Smooth muscle cell (in vitro differentiated cells): ENCODE data around the gene NKAIN4. TPM values are rescaled to one million over a fixed set of nuclear protein-coding genes. Genes with fewer than 3 reads are reported as not detected.

ENCODE experiments used
- DNase-seq: peaks from one replicate; lab custom pipeline; 2025; ENCODE audit not compliant: unreplicated experiment; lab: John Stamatoyannopoulos, UW
- H2AFZ ChIP-seq: fragments of 200-600 bp; sonication (generic); 2 replicates; pipeline ENCODE4 v1.6.0; 2016; ENCODE audit warnings: antibody characterized with exemption, low read depth, mild to moderate bottlenecking
- H3F3A ChIP-seq: fragments of 200-600 bp; sonication (generic); 2 replicates; pipeline ENCODE4 v1.6.0; 2017; ENCODE audit warnings: antibody characterized with exemption, low read depth
- H3K27ac ChIP-seq: fragments of 200-600 bp; sonication (generic); 2 replicates; pipeline ENCODE4 v1.5.1; 2016; ENCODE audit warnings: low read depth, mild to moderate bottlenecking
- H3K27me3 ChIP-seq: fragments of 200-600 bp; sonication (generic); 2 replicates; pipeline ENCODE4 v1.6.1; 2016; ENCODE audit warnings: low read depth, mild to moderate bottlenecking
- H3K36me3 ChIP-seq: fragments of 200-600 bp; sonication (generic); 2 replicates; pipeline ENCODE4 v1.5.1; 2016; ENCODE audit warnings: low read depth
- H3K4me1 ChIP-seq: fragments of 200-600 bp; sonication (generic); 2 replicates; pipeline ENCODE4 v1.5.1; 2016; ENCODE audit warnings: low read depth
- H3K4me2 ChIP-seq: fragments of 200-600 bp; sonication (generic); 2 replicates; pipeline ENCODE4 v1.6.0; 2016; ENCODE audit warnings: mild to moderate bottlenecking
- H3K4me3 ChIP-seq: fragments of 200-600 bp; sonication (generic); 2 replicates; pipeline ENCODE4 v1.5.1; 2016; ENCODE audit warnings: mild to moderate bottlenecking
- H3K79me2 ChIP-seq: fragments of 200-600 bp; sonication (generic); 2 replicates; pipeline ENCODE4 v1.6.0; 2016; ENCODE audit warnings: low read depth, mild to moderate bottlenecking
- H3K9ac ChIP-seq: fragments of 200-600 bp; sonication (generic); 2 replicates; pipeline ENCODE4 v1.6.0; 2016; ENCODE audit warnings: low read depth
- H3K9me3 ChIP-seq: fragments of 200-600 bp; sonication (generic); replicated peaks from 2 replicates; pipeline ENCODE4 v1.5.1; 2016; ENCODE audit warnings: low read depth
- H4K20me1 ChIP-seq: fragments of 200-600 bp; sonication (generic); 2 replicates; pipeline ENCODE4 v1.6.0; 2016; ENCODE audit warnings: low read depth
- CTCF ChIP-seq: fragments of 200-600 bp; sonication (generic); IDR thresholded peaks from 2 replicates; pipeline ENCODE4 v1.5.1; 2017; ENCODE audit warnings: borderline replicate concordance, mild to moderate bottlenecking, antibody characterized with exemption; ENCODE audit not compliant: insufficient read depth, poor library complexity, severe bottlenecking
- WGBS: methylation state at CpG from one replicate; pipeline ENCODE4 v1.1.7; 2016; ENCODE audit warnings: low lambda C conversion rate; 5-methylcytosine and 5-hydroxymethylcytosine counted together
- polyA plus RNA-seq: library from polyadenylated mRNA; unstranded; fragments of >200 nt; fragmentation: Nextera tagmentation; extraction: Ambion mirVana; gene quantifications from 2 replicates; pipeline ENCODE4 v1.2.1, GENCODE V29; 2016
- total RNA-seq: library from RNA; depleted of rRNA; stranded (reverse); fragments of >200 nt; gene quantifications from 2 replicates; pipeline ENCODE4 v1.2.3, GENCODE V29; 2014

NKAIN4 gene
- total and polyA plus RNA-seq, 2 experiments from 2014 or later: 19.8 to 50.0 TPM

DNA sequence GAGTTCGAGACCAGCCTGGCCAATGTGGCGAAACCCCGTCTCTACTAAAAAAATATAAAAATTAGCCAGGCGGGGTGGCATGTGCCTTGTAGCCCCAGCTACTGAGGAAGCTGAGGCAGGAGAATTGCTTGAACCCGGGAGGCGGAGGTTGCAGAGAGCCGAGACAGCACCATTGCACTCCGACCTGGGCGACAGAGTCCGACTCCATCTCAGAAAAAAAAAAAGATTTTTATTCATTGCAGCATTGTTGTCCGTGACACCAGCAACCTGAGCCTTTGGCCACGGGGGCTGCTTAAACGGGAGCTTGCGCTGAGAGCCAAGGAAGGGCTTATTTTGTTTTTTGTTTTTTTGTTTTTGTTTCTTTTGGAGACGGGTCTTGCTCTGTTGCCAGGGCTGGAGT is 25.7 kb upstream of the NKAIN4 start:
- 96% methylated on average over 15 of the region's 15 CpGs for WGBS
- H3F3A ChIP-seq: no peaks in the 10 kb centered on the region
- no peaks in the 10 kb centered on the region for H3K27me3 ChIP-seq
- H2AFZ ChIP-seq: no peak overlapping the region
- H3K4me3 ChIP-seq: no peak overlapping the region
- no peak for DNase-seq
- no peak overlapping the region for H3K27ac ChIP-seq
- no peaks in the 10 kb centered on the region for H3K4me1 ChIP-seq
- no peak for TF ChIP-seq CTCF
- H3K9ac ChIP-seq: no peak overlapping the region
- peaks cover 41% of the 10 kb centered on the region for H3K79me2 ChIP-seq
- peaks cover 99% of the 10 kb centered on the region for H4K20me1 ChIP-seq
- peaks cover 3% of the 10 kb centered on the region for H3K36me3 ChIP-seq
- H3K4me2 ChIP-seq: no peak overlapping the region
- H3K9me3 ChIP-seq: no peaks in the 10 kb centered on the region

DNA sequence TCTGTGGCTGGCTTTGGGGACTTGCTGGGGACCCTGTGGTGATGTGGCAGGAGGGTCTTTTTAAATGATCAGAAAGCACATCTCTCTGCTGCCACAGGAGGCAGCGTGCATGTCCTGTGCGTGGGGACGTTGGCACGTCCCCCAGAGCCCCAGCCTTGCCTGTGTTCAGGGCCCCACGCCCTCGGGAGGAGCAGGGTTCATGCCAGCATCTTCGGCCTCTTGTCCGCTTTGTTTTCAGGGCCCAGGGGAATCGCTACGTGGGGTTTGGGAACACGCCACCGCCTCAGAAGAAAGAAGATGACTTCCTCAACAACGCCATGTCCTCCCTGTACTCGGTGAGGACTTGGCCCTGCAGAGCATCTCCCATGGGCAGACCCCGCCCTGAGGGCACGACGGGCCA is 24.4 kb upstream of the NKAIN4 start:
- peaks cover 99% of the 10 kb centered on the region for H4K20me1 ChIP-seq
- peaks cover 54% of the 10 kb centered on the region for H3K79me2 ChIP-seq
- H3K9ac ChIP-seq: no peak overlapping the region
- peaks cover 8% of the 10 kb centered on the region for H3K4me1 ChIP-seq
- DNase-seq: no peak
- no peaks in the 10 kb centered on the region for H3K9me3 ChIP-seq
- no peaks in the 10 kb centered on the region for H3F3A ChIP-seq
- H3K4me3 ChIP-seq: no peak overlapping the region
- 96% methylated on average over 16 of the region's 17 CpGs for WGBS
- no peak overlapping the region for H2AFZ ChIP-seq
- no peak for TF ChIP-seq CTCF
- no peak overlapping the region for H3K27ac ChIP-seq
- peaks cover 3% of the 10 kb centered on the region for H3K36me3 ChIP-seq
- H3K27me3 ChIP-seq: no peaks in the 10 kb centered on the region
- H3K4me2 ChIP-seq: no peak overlapping the region

DNA sequence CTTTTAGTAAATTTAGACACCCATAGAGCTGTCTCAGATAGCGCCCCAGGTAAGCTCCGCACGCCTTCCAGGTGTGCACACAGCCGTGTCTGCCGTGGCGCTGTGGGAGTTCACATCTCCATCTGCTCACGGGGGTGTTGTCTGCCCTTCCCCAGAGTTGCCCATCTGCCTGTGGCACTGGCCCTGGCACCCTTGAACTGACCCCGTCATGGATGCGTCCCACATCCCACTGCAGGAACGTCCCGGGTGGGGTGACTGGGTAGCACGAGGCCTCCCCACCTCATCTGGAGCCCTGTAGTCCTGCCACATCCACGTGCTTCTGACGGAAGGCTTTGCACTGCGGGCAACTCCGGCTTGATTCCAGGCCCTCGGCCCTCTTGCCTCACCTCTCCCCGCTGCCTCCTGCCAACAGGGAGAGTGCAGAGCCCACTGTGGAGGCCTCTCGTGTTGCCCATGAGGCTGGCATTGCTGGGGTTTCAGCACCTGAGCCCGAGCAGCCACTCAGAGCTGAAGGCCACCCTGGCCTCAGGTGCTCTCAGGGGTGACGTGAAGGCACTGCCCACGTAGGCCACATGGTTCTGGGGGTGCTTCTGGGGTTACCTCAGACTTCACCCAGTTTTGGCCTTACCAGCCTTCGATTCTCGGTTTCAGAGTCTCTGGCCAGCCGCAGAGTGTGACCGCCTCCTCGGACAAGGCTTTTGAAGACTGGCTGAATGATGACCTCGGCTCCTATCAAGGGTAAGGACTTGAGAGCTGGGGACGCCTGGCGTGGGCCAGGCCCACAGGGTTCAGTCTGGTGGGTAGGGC is 23.4 kb upstream of the NKAIN4 start:
- Histone ChIP-seq H3K4me1 (peaks cover 14% of the 10 kb centered on the region), H3K79me2 (peaks cover 64% of the 10 kb centered on the region), H3K36me3 (peaks cover 3% of the 10 kb centered on the region), H3K27me3 (no peaks in the 10 kb centered on the region), H3F3A (peaks cover 5% of the 10 kb centered on the region), H3K9ac (no peak overlapping the region), H3K4me3 (no peak overlapping the region), H3K27ac (no peak overlapping the region), H4K20me1 (peaks cover 96% of the 10 kb centered on the region), H3K9me3 (no peaks in the 10 kb centered on the region), H2AFZ (no peak overlapping the region), H3K4me2 (no peak overlapping the region)
- WGBS: 97% methylated on average over 30 of the region's 30 CpGs
- DNase-seq: no peak
- TF ChIP-seq CTCF: no peak

DNA sequence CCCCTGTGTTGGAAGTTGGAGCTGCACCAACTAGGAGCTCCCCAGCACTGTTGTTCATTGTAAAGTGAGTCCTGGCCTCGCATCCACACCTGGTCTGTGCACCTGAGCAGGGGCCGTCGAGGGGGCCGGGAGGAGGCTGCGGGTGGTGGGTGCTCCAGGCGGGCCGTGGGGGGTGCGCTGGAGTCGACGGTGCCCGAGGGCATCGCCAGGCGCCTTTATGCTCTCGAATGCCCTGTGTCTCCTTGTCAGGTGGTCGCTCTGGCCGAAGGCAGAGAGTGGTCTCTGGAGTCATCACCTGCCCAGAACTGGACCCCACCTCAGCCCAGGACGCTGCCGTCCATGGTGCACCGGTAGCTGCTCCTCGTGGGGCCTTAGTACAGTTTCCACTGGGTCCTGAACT is 22.7 kb upstream of the NKAIN4 start:
- Histone ChIP-seq H4K20me1 (peaks cover 89% of the 10 kb centered on the region), H3K36me3 (peaks cover 3% of the 10 kb centered on the region)
- WGBS: 94% methylated on average over 17 of the region's 20 CpGs

More for the DNA sequence above, 22.7 kb upstream of the NKAIN4 start:
- no peaks in the 10 kb centered on the region for H3K27me3 ChIP-seq
- no peak for TF ChIP-seq CTCF
- H3K9me3 ChIP-seq: no peaks in the 10 kb centered on the region
- DNase-seq: no peak
- peaks cover 5% of the 10 kb centered on the region for H3F3A ChIP-seq
- H3K4me3 ChIP-seq: no peak overlapping the region
- H3K79me2 ChIP-seq: peaks cover 69% of the 10 kb centered on the region
- peaks cover 14% of the 10 kb centered on the region for H3K4me1 ChIP-seq
- no peak overlapping the region for H2AFZ ChIP-seq
- no peak overlapping the region for H3K27ac ChIP-seq
- no peak overlapping the region for H3K9ac ChIP-seq
- no peak overlapping the region for H3K4me2 ChIP-seq
